Measurements from ENCODE around the gene C7. TPM values are rescaled to one million over a fixed set of nuclear protein-coding genes. Genes with fewer than 3 reads are reported as not detected.

C7 gene
- total and polyA plus RNA-seq, 2 of the 8 experiments (the other 6 are each of a cell fraction or from before 2014, with no cell fraction given) = 0.08 TPM; not detected in 1

- TF ChIP-seq CHD7 (IDR thresholded peaks at IDR 0.05; ENCODE audit: insufficient replicate concordance, low read length) (no peak), E2F6 (IDR thresholded peaks at IDR 0.05) (no peak), POU5F1 (IDR thresholded peaks at IDR 0.05; ENCODE audit: low read depth, low read length) (no peak), SP1 (IDR thresholded peaks at IDR 0.05; ENCODE audit: low read depth, low read length) (no peak), POLR2AphosphoS5 (IDR thresholded peaks at IDR 0.05; ENCODE audit: low read depth, low read length) (no peak), RFX5 (IDR thresholded peaks at IDR 0.05; ENCODE audit: borderline replicate concordance, low read depth, low read length) (no peak), TAF1 (IDR thresholded peaks at IDR 0.05; ENCODE audit: low read depth, low read length) (no peak), KDM4A (IDR thresholded peaks at IDR 0.05; ENCODE audit: low read depth, low read length, severe bottlenecking) (no peak), EZH2 (IDR thresholded peaks at IDR 0.05; ENCODE audit: low read depth, low read length, severe bottlenecking) (no peak)
Observed at GRCh38 chr5:41003670-41004376, 94.5 kb downstream of the C7 start (continued).
